Fibroblast of lung (primary cell): ENCODE measurements around the gene APOBEC3A. TPM values are rescaled to one million over a fixed set of nuclear protein-coding genes. Genes with fewer than 3 reads are reported as not detected.
"Not testable (repeated sequence)": the region's sequence is repeated elsewhere in the genome, so short reads cannot be mapped to it uniquely, and the experiment has no call there.

ENCODE experiments used
- DNase-seq, 2 donors: peaks; one replicate each; pipeline versions ENCODE4 v3.0.0 to v3.0.0-alpha.2; 2010; ENCODE audit warnings: low read depth in 2 of 2
- H2AFZ ChIP-seq: 2 replicates; pipeline ENCODE4 v1.5.1; 2012; ENCODE audit warnings: low read length, control low read depth, inconsistent platforms
- H3K27ac ChIP-seq: 2 replicates; pipeline ENCODE4 v1.5.1; 2011; ENCODE audit warnings: low read length, control low read depth; ENCODE audit not compliant: insufficient read depth
- H3K27me3 ChIP-seq: 2 replicates; pipeline ENCODE4 v1.5.1; 2011; ENCODE audit warnings: mild to moderate bottlenecking, low read length; ENCODE audit not compliant: control insufficient read depth, insufficient read depth
- H3K36me3 ChIP-seq: 2 replicates; pipeline ENCODE4 v1.5.1; 2011; ENCODE audit warnings: low read length; ENCODE audit not compliant: control insufficient read depth, insufficient read depth
- H3K4me1 ChIP-seq: 2 replicates; pipeline ENCODE4 v1.5.1; 2011; ENCODE audit warnings: low read length; ENCODE audit not compliant: control insufficient read depth, insufficient read depth; ENCODE audit errors: extremely low read depth
- H3K4me2 ChIP-seq: 2 replicates; pipeline ENCODE4 v1.5.1; 2011; ENCODE audit warnings: low read length, control low read depth; ENCODE audit not compliant: insufficient read depth; ENCODE audit errors: extremely low read depth
- H3K4me3 ChIP-seq, 4 experiments: fragments of 200-600 bp in 1 of 4; sonication (generic) in 1 of 4; replicated peaks in 1 of 4; 2 replicates each; pipeline ENCODE4 v1.5.1; 2011 to 2016; ENCODE audit warnings: low read length in 4 of 4, low read depth in 3 of 4, mild to moderate bottlenecking in 3 of 4, control low read depth in 2 of 4, inconsistent platforms in 1 of 4, mixed read lengths in 1 of 4; ENCODE audit not compliant: insufficient read depth in 1 of 4; ENCODE audit errors: control extremely low read depth in 1 of 4
- H3K79me2 ChIP-seq: 2 replicates; pipeline ENCODE4 v1.5.1; 2012; ENCODE audit warnings: mild to moderate bottlenecking, low read length, inconsistent platforms; ENCODE audit not compliant: control insufficient read depth, insufficient read depth
- H3K9ac ChIP-seq: 2 replicates; pipeline ENCODE4 v1.5.1; 2011; ENCODE audit warnings: mild to moderate bottlenecking, low read length, control low read depth; ENCODE audit not compliant: insufficient read depth
- H3K9me3 ChIP-seq: 2 replicates; pipeline ENCODE4 v1.5.1; 2012; ENCODE audit warnings: low read depth, low read length; ENCODE audit not compliant: control insufficient read depth, insufficient read depth
- H4K20me1 ChIP-seq: 2 replicates; pipeline ENCODE4 v1.5.1; 2011; ENCODE audit warnings: low read length; ENCODE audit not compliant: control insufficient read depth, insufficient read depth; ENCODE audit errors: extremely low read depth
- CTCF ChIP-seq, 2 donors: IDR thresholded peaks in 1 of 2; conservative IDR thresholded peaks in 1 of 2; 1 replicate in 1 of 2; 2 replicates in 1 of 2; pipeline ENCODE4 v1.5.1; 2011 to 2012; ENCODE audit warnings: low read length in 2 of 2, control low read depth in 1 of 2, inconsistent platforms in 1 of 2, low read depth in 1 of 2, mild to moderate bottlenecking in 1 of 2
- EZH2 ChIP-seq: IDR thresholded peaks from 2 replicates; pipeline ENCODE4 v1.5.1; 2012; ENCODE audit warnings: low read length, control low read depth, mild to moderate bottlenecking; ENCODE audit errors: missing control alignments
- polyA plus RNA-seq, 2 donors: library from polyadenylated mRNA; depleted of rRNA in 1 of 2; stranded (reverse) in 1 of 2; unstranded in 1 of 2; fragments of >200 nt; gene quantifications; 2 replicates each; pipeline ENCODE4 v1.2.1, GENCODE V29; 2011 to 2012; ENCODE audit warnings: missing spikeins in 1 of 2
- total RNA-seq: library from RNA; depleted of rRNA; stranded (reverse); fragments of >200 nt; gene quantifications from 2 replicates; pipeline ENCODE4 v1.2.1, GENCODE V29; 2014

Gene APOBEC3A
- total and polyA plus RNA-seq, 2 donors (not counting 1 experiment from before 2014, with no cell fraction given): not detected

DNA sequence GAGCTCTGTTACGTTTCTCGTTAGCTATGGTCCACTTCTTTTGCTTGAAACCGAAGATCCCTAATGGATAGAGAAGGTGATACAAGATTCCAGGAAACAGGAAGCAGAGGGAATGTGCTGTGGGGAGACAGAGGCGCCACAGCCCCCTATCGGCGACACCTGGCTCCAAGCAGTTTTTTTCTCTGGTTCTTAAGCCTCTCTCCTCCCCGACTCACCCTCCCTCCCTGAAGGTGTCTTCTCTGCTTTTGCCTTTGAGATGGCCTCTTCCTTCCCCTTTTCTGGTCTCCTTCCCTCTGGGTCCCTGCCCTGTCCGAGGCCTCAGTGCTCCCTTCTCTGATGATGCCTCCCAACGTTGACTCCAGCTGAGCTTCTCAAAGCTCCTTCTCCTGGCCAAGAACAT lies 14.2 kb upstream of the APOBEC3A start:
- no peak overlapping the region for H3K4me3 ChIP-seq
- DNase-seq: no peak
- no peak overlapping the region for H2AFZ ChIP-seq
- no peak overlapping the region for H3K9ac ChIP-seq
- H3K27ac ChIP-seq: no peak overlapping the region
- H3K4me2 ChIP-seq: no peak overlapping the region
- no peaks in the 10 kb centered on the region for H3K9me3 ChIP-seq
- TF ChIP-seq EZH2 (no peak), CTCF (conservative IDR thresholded peaks at IDR 0.05 in 1 of 2, IDR thresholded peaks at IDR 0.05 in 1 of 2; ENCODE audit: low read depth in 1 of 2, low read length in 2 of 2) (peak in 1 of 2 donors; percentile 7)
- no peaks in the 10 kb centered on the region for H3K4me1 ChIP-seq
- no peaks in the 10 kb centered on the region for H3K79me2 ChIP-seq
- no peaks in the 10 kb centered on the region for H3K36me3 ChIP-seq
- peaks cover 24% of the 10 kb centered on the region for H3K27me3 ChIP-seq
- no peaks in the 10 kb centered on the region for H4K20me1 ChIP-seq

GRCh38 chr22:38943882-38944281 lies 13.5 kb upstream of the APOBEC3A start:
- H3K9me3 ChIP-seq: no peaks in the 10 kb centered on the region
- DNase-seq: no peak
- H3K4me1 ChIP-seq: no peaks in the 10 kb centered on the region
- no peaks in the 10 kb centered on the region for H3K36me3 ChIP-seq
- no peaks in the 10 kb centered on the region for H3K79me2 ChIP-seq
- H3K4me3 ChIP-seq: no peak overlapping the region
- H3K9ac ChIP-seq: no peak overlapping the region
- H3K4me2 ChIP-seq: no peak overlapping the region
- no peak overlapping the region for H2AFZ ChIP-seq
- TF ChIP-seq CTCF (conservative IDR thresholded peaks at IDR 0.05 in 1 of 2, IDR thresholded peaks at IDR 0.05 in 1 of 2; ENCODE audit: low read depth in 1 of 2, low read length in 2 of 2) (no peak), EZH2 (no peak)
- H3K27me3 ChIP-seq: peaks cover 24% of the 10 kb centered on the region
- no peak overlapping the region for H3K27ac ChIP-seq
- no peaks in the 10 kb centered on the region for H4K20me1 ChIP-seq

- TF ChIP-seq EZH2: no peak
- Histone ChIP-seq H2AFZ (no peak overlapping the region), H3K4me2 (no peak overlapping the region), H3K27me3 (peaks cover 24% of the 10 kb centered on the region), H3K36me3 (no peaks in the 10 kb centered on the region), H4K20me1 (no peaks in the 10 kb centered on the region), H3K79me2 (no peaks in the 10 kb centered on the region), H3K9me3 (no peaks in the 10 kb centered on the region), H3K9ac (no peak overlapping the region), H3K4me1 (no peaks in the 10 kb centered on the region), H3K27ac (no peak overlapping the region), H3K4me3 (no peak overlapping the region)
- no peak for DNase-seq
These were observed 12.8 kb upstream of the APOBEC3A start for GRCh38 chr22:38944653-38945052.

- H3K36me3 ChIP-seq, H3K4me1 ChIP-seq, H3K79me2 ChIP-seq, H3K4me2 ChIP-seq, H3K27ac ChIP-seq, H3K4me3 ChIP-seq, H3K9me3 ChIP-seq, DNase-seq, H2AFZ ChIP-seq, H3K9ac ChIP-seq, H4K20me1 ChIP-seq: not testable (repeated sequence)
- H3K27me3 ChIP-seq: peaks cover 22% of the 10 kb centered on the region
These were observed 11.6 kb upstream of the APOBEC3A start for GRCh38 chr22:38945706-38946338.
